H1 (cell line): ENCODE measurements around the gene SYNJ1.

Source experiments
- ATF2 ChIP-seq: IDR thresholded peaks from 2 replicates; pipeline ENCODE4 v1.6.1; 2012; ENCODE audit warnings: low read length, inconsistent platforms
- CHD2 ChIP-seq: IDR thresholded peaks from 2 replicates; pipeline ENCODE4 v1.6.1; 2012; ENCODE audit warnings: low read length, improper control_type of control experiment
- CTBP2 ChIP-seq: IDR thresholded peaks from 2 replicates; pipeline ENCODE4 v1.7.0; 2011; ENCODE audit warnings: borderline replicate concordance, mild to moderate bottlenecking, moderate library complexity, mixed read lengths, low read length; ENCODE audit not compliant: insufficient read depth, insufficient read length
- CTCF ChIP-seq, 3 experiments: IDR thresholded peaks; 1 replicate in 2 of 3; 2 replicates in 1 of 3; pipeline versions ENCODE4 v1.5.1 to v1.6.1; 2011; ENCODE audit warnings: low read length in 3 of 3, mild to moderate bottlenecking in 3 of 3, inconsistent platforms in 2 of 3, low read depth in 1 of 3, moderate library complexity in 1 of 3; ENCODE audit not compliant: insufficient read depth in 1 of 3; ENCODE audit errors: control extremely low read depth in 1 of 3
- EZH2 ChIP-seq: fragments of 200-600 bp; sonication (generic); IDR thresholded peaks from 2 replicates; pipeline ENCODE4 v1.7.1; 2012; ENCODE audit warnings: low read depth, mild to moderate bottlenecking, moderate library complexity, low read length, inconsistent platforms; ENCODE audit not compliant: severe bottlenecking
- GTF2F1 ChIP-seq: IDR thresholded peaks from 2 replicates; pipeline ENCODE4 v1.6.1; 2012; ENCODE audit warnings: low read depth, low read length, improper control_type of control experiment, borderline replicate concordance
- KDM5A ChIP-seq: fragments of 200-600 bp; IDR thresholded peaks from 2 replicates; pipeline ENCODE4 v1.7.1; 2012; ENCODE audit warnings: mild to moderate bottlenecking, low read length, inconsistent platforms, mixed read lengths
- PHF8 ChIP-seq: fragments of 200-600 bp; sonication (generic); conservative IDR thresholded peaks from 2 replicates; pipeline ENCODE4 v1.7.1; 2012; ENCODE audit warnings: low read depth, mild to moderate bottlenecking, inconsistent platforms, low read length, moderate library complexity
- POLR2AphosphoS5 ChIP-seq: IDR thresholded peaks from 2 replicates; pipeline ENCODE4 v1.6.1; 2011; ENCODE audit warnings: low read depth, low read length
- SRF ChIP-seq: IDR thresholded peaks from 2 replicates; pipeline ENCODE4 v1.6.1; 2011; ENCODE audit warnings: mild to moderate bottlenecking, low read depth, low read length, moderate library complexity
- USF2 ChIP-seq: IDR thresholded peaks from 2 replicates; pipeline ENCODE4 v1.6.1; 2011; ENCODE audit warnings: low read length, improper control_type of control experiment
- YY1 ChIP-seq: IDR thresholded peaks from 2 replicates; pipeline ENCODE4 v1.6.1; 2011; ENCODE audit warnings: low read depth, mild to moderate bottlenecking, low read length

- TF ChIP-seq CTBP2: no peak
- TF ChIP-seq SRF: no peak
- TF ChIP-seq CTCF (IDR thresholded peaks at IDR 0.05; ENCODE audit: control extremely low read depth in 1 of 3, insufficient read depth in 1 of 3, low read depth in 1 of 3, low read length in 3 of 3): no peak
- TF ChIP-seq GTF2F1: no peak
- TF ChIP-seq EZH2: no peak
- no peak for TF ChIP-seq USF2
- TF ChIP-seq CHD2: no peak
- no peak for TF ChIP-seq POLR2AphosphoS5
- no peak for TF ChIP-seq YY1
- TF ChIP-seq PHF8: no peak
- TF ChIP-seq KDM5A: no peak
- TF ChIP-seq ATF2: no peak
Measured at GRCh38 chr21:32757804-32758203, 30.0 kb upstream of the SYNJ1 start.
